IPS-15b (cell line): ENCODE results near the gene MCM5.
"Not testable (repeated sequence)": the region's sequence is repeated elsewhere in the genome, so short reads cannot be mapped to it uniquely, and the experiment has no call there.

Experiments
- H3K27me3 ChIP-seq: one replicate; pipeline ENCODE4 v1.6.1; 2013; ENCODE audit warnings: low read length; ENCODE audit not compliant: control insufficient read depth, insufficient read depth
- H3K36me3 ChIP-seq: one replicate; pipeline ENCODE4 v1.6.1; 2013; ENCODE audit warnings: low read length; ENCODE audit not compliant: control insufficient read depth, insufficient read depth
- H3K4me1 ChIP-seq: one replicate; pipeline ENCODE4 v1.6.1; 2013; ENCODE audit warnings: mild to moderate bottlenecking, low read length; ENCODE audit not compliant: control insufficient read depth, insufficient read depth
- H3K4me3 ChIP-seq: one replicate; pipeline ENCODE4 v1.5.1; 2013; ENCODE audit warnings: low read depth, low read length
- H3K9ac ChIP-seq: one replicate; pipeline ENCODE4 v1.6.1; 2013; ENCODE audit warnings: low read depth, mild to moderate bottlenecking, low read length
- H3K9me3 ChIP-seq: one replicate; pipeline ENCODE4 v1.6.1; 2013; ENCODE audit warnings: mild to moderate bottlenecking, low read length; ENCODE audit not compliant: control insufficient read depth, insufficient read depth

The MCM5 gene

GRCh38 chr22:35399678-35400500, at the start of gene MCM5:
Gene MCM5 (plus strand): TSS chr22:35400140. CDS start chr22:35400439, 299 bp downstream.
- Histone ChIP-seq H3K36me3 (peaks cover 30% of the 10 kb centered on the region), H3K4me1 (peaks cover 10% of the 10 kb centered on the region), H3K27me3 (no peaks in the 10 kb centered on the region), H3K9me3 (no peaks in the 10 kb centered on the region), H3K9ac (peak within 1 kb of the TSS; percentile 97), H3K4me3 (peak within 1 kb of the TSS; percentile 95)

DNA sequence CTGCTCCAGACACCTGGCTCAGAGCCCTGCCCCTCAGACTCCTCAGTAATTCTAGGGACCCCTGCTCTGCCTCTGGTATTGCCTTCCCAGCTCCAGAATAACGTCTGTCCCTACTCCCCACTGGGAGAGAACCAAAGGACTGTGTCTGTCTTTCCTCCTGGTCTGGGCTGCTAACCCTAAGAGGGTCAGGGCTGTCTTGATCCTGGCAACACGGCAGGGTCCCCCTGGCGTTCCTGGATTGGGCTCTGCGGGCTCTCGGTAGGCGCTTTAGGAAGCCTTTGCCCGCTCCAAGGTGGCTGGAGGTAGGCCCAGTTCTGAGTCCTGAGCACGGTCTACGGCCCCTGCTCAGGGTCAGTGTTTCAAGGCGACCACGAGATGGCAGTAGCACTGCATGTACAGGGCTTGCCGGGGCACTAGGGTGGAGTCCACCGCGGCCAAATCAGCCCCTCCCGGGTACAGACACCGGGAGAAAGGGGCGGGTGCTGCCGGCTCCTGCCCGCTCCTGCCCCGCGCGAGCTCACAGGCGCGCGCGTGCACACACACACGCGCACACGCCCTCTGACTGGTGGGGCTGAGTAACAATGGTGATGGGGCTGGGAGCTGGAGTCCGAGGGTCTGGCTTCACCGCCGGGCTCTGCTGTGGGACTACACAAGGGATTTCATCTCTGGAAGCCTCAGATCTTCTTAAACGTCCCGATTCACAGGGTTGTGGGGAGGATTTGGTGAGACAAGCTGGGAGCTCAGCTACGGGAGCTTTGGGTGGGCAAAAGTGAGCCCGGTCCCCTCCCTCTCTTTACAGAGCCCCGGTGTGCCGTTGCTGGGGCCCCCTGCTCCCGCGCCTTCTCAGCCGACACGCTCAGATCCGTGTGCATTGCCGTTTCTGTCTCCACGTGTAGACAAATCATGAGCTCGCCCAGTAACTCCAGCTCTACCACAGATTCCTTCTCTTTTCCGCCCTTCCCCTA, 49.1 kb upstream of the MCM5 start:
- H3K9me3 ChIP-seq = no peaks in the 10 kb centered on the region
- H3K4me1 ChIP-seq = peaks cover 3% of the 10 kb centered on the region
- peak overlapping the region; percentile 49 for H3K9ac ChIP-seq
- peak overlapping the region; percentile 89 for H3K4me3 ChIP-seq
- H3K36me3 ChIP-seq = no peaks in the 10 kb centered on the region
- peaks cover 3% of the 10 kb centered on the region for H3K27me3 ChIP-seq

DNA sequence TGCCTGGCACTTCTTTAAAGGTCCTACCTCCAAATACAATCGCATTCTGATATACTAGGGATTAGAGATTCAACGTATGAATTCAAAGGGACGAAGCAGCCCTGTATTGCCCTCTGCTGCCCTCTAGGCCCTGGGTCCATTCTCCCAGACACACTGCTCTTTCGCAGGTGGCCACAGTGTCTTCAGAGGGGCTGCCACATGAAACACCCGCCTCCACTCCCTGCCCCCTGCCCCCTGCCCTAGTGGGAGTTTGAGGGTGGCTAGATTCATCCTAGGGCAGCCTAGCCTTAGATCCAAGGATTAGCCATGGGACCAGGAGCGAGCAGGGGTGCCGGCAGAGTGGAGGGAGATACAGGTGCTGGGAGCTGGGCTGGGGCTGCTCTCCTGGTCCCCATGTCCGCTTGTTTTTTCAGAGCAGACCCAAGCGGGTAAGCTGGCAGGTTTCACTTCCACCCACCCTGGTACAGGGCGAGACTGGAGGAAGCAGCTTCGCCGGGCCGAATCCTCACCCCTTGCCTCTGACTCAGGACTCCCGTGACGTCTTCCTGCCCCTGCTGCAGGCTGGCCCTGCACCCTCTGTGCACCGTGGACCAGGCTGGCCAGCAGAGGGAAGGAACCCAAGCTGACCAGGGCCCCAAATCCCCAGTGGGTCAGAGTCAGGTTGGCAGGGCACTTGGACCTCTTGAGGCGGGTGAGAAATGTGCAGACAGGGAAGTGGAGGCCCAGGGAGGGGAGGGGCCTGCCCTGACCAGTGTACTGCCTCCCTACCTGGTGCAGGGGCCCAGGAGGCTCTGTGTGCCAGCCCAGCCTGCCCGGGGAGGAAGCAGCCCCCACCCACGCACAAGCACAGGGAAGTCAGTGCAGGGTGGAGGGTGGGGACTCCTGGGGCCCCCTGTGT, 47.5 kb upstream of the MCM5 start:
- H3K4me1 ChIP-seq = peaks cover 3% of the 10 kb centered on the region
- H3K9me3 ChIP-seq = no peaks in the 10 kb centered on the region
- H3K9ac ChIP-seq = no peak overlapping the region
- H3K4me3 ChIP-seq = no peak overlapping the region
- H3K36me3 ChIP-seq = no peaks in the 10 kb centered on the region
- H3K27me3 ChIP-seq = peaks cover 3% of the 10 kb centered on the region

DNA sequence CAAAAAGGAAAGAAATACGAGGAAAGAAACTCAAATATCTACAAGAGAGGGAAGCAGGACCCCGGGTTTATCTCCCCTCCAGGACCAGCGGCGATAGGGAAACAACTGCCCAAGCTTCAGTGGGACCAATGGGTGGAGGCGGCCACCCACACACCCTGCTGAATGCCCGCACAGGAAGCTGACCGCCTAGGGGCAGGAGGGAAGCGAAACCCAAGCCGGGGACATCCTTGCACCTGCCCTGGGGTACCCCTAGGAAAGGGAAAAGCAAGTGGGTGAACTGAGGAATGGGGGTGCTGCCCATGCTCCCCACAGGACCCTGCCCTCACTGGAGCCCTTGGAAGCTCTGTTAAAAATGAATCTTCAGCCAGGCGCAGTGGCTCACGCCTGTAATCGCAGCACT, 46.6 kb upstream of the MCM5 start:
- no peaks in the 10 kb centered on the region for H3K36me3 ChIP-seq
- H3K4me1 ChIP-seq = peaks cover 3% of the 10 kb centered on the region
- peaks cover 3% of the 10 kb centered on the region for H3K27me3 ChIP-seq
- H3K4me3 ChIP-seq = no peak overlapping the region
- H3K9me3 ChIP-seq = no peaks in the 10 kb centered on the region
- H3K9ac ChIP-seq = no peak overlapping the region

GRCh38 chr22:35354068-35354467, 45.9 kb upstream of the MCM5 start:
- Histone ChIP-seq H3K4me1 (peaks cover 3% of the 10 kb centered on the region), H3K9me3 (no peaks in the 10 kb centered on the region)

DNA sequence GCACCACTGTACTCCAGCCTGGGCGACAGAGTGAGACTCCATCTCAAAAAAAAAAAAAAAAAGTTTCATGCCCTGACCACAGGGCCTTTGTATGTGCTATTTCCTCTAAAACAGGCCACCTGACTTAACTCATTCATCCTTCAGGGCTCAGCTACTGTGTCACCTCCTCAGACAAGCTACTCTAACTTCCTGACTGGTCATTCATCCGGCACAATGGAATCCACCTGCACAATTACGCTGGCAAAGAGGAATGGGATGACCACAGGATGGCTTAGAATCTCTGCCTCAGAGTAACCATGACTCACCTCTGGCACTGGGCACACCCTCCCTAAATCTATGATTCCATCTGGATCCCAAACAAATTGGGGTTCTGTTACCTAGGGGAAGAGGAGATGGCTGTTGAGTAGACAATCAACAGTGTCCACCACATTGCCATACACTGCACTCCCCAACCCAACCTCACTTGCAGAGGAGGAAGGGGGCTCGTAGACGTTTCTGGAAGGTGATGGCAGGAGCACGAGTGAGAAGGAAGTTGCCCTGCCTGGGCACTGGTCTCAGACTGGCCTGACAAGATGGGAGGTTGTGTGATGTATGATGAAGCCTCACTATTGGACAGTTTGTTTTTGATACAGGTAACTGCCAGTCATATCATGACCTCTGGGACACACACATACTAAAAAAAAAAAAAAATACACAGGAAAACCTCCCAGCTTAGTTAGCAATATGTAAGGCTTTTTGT, 41.9 kb upstream of the MCM5 start:
- H3K36me3 ChIP-seq = no peaks in the 10 kb centered on the region
- H3K4me1 ChIP-seq = no peaks in the 10 kb centered on the region
- no peaks in the 10 kb centered on the region for H3K27me3 ChIP-seq
- no peaks in the 10 kb centered on the region for H3K9me3 ChIP-seq
- H3K9ac ChIP-seq = no peak overlapping the region
- no peak overlapping the region for H3K4me3 ChIP-seq

More at GRCh38 chr22:35354068-35354467, 45.9 kb upstream of the MCM5 start:
- Histone ChIP-seq H3K27me3 (peaks cover 3% of the 10 kb centered on the region), H3K36me3 (no peaks in the 10 kb centered on the region), H3K9ac (no peak overlapping the region), H3K4me3 (no peak overlapping the region)

DNA sequence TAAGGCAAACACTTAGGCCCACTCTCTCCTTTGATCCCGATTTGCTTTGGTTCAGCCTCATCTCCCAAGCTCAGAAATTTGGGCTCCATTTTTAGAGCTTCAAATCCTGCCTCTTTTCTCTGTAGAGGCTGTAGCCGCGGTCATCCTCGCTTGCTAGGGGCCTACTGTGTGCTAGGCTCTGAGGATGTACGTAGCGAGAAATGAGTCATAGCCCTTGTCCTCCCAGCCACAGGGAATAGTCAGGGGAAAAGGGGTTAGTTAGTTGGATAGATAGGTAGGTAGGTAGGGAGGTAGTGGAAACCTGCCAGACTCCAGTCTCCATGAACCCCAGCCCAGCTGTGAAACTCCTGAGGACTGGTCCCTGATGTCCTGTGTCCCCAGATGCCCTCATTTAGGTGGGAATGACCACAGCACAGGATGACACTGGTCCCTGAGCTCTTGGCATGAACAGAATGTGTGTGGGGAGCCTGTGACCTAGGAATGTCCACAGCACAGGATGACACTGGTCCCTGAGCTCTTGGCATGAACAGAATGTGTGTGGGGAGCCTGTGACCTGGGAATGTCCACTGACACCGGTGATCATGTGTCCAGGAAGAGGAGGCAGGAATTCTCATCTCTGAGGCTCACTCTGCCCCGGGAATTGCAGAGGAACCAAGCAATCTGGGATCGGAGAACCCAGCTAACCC, 40.4 kb upstream of the MCM5 start:
- no peaks in the 10 kb centered on the region for H3K4me1 ChIP-seq
- no peak overlapping the region for H3K4me3 ChIP-seq
- no peaks in the 10 kb centered on the region for H3K9me3 ChIP-seq
- H3K36me3 ChIP-seq = no peaks in the 10 kb centered on the region
- H3K9ac ChIP-seq = no peak overlapping the region
- H3K27me3 ChIP-seq = no peaks in the 10 kb centered on the region

GRCh38 chr22:35361001-35361558, 38.9 kb upstream of the MCM5 start:
- H3K36me3 ChIP-seq = no peaks in the 10 kb centered on the region
- H3K9ac ChIP-seq = no peak overlapping the region
- H3K4me1 ChIP-seq = no peaks in the 10 kb centered on the region
- H3K9me3 ChIP-seq = no peaks in the 10 kb centered on the region
- H3K4me3 ChIP-seq = no peak overlapping the region
- H3K27me3 ChIP-seq = no peaks in the 10 kb centered on the region

DNA sequence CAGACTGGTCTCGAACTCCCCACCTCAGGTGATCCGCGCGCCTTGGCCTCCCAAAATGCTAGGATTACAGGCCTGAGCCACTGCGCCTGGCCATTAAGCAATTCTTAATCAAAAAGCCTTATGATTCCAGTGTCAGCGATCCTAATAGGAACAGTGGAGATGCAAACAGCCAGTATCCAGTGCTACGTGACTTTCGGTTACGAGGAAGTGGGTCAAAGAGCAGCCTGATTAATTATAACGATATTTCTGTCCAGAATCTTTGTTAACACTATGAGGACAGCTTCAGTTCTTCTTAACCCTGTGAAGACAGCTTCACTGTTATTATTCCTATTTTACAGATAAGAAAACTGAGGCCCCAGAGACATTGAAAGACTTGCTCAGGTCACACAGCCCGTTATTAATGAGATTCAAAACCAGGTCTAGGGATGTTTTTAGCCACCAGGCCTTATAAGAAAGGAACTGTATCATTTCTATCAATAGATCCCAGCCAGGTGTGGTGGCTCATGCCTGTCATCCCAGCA, 36.3 kb upstream of the MCM5 start:
- Histone ChIP-seq H3K9me3 (no peaks in the 10 kb centered on the region), H3K27me3 (no peaks in the 10 kb centered on the region), H3K36me3 (no peaks in the 10 kb centered on the region), H3K9ac (no peak overlapping the region), H3K4me1 (peaks cover under 1% of the 10 kb centered on the region), H3K4me3 (no peak overlapping the region)

GRCh38 chr22:35364230-35364629, 35.7 kb upstream of the MCM5 start:
- not testable (repeated sequence) for H3K4me1 ChIP-seq, H3K27me3 ChIP-seq, H3K4me3 ChIP-seq, H3K9me3 ChIP-seq, H3K36me3 ChIP-seq, H3K9ac ChIP-seq
